ENCODE results near the gene SLC6A16.

DNA sequence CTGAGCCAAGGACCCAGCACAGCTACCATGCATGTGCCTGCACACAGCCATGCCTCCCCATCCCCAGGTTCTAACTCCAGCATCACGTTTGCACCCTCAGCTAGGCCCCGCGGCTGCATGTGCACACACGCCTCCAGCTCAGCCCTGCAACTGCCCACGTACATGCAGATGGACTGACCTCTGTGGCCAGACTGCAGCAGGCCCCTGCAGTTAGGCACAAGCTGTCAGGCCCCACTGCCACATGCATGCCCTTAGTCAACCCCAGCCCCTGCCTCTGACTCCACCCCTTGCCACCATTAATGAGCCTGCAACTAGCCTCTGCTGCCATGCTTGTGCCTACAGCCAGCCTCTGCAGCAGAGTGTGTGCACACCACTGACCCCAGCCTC is 23.1 kb downstream of the SLC6A16 start:
- TF ChIP-seq POLR2AphosphoS5 (IDR thresholded peaks at IDR 0.05), result no peak
- TF ChIP-seq, protein P1, sequence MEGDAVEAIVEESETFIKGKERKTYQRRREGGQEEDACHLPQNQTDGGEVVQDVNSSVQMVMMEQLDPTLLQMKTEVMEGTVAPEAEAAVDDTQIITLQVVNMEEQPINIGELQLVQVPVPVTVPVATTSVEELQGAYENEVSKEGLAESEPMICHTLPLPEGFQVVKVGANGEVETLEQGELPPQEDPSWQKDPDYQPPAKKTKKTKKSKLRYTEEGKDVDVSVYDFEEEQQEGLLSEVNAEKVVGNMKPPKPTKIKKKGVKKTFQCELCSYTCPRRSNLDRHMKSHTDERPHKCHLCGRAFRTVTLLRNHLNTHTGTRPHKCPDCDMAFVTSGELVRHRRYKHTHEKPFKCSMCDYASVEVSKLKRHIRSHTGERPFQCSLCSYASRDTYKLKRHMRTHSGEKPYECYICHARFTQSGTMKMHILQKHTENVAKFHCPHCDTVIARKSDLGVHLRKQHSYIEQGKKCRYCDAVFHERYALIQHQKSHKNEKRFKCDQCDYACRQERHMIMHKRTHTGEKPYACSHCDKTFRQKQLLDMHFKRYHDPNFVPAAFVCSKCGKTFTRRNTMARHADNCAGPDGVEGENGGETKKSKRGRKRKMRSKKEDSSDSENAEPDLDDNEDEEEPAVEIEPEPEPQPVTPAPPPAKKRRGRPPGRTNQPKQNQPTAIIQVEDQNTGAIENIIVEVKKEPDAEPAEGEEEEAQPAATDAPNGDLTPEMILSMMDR (IDR thresholded peaks at IDR 0.05), result no peak

All from sigmoid colon (tissue), 4 donors.